Measurements from ENCODE around the gene LMO1.

DNA sequence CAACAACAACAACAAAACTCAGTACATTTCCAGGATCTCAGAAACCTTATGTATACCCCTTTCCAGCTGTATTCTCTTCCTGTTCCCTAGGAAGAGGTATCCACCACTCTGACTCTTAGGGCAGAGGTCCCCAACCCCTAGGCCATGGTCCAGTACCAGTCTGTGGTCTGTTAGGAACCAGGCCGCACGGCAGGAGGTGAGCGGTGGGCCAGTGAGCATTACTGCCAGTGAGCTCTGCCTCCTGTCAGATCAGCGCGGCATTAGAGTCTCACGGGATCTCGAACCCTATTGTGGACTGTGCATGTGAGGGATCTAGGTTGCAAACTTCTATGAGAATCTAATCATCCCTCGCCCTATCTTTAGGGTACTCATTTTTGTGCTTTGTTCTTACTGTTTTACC lies 43.9 kb upstream of the LMO1 start:
- TF ChIP-seq CTCF (IDR thresholded peaks at IDR 0.05) (no peak), ZFX (IDR thresholded peaks at IDR 0.05; ENCODE audit: borderline replicate concordance) (no peak)

Measured in 22Rv1 (cell line).